Measurements from ENCODE around the gene SLC7A5.
"Not testable (repeated sequence)": the region's sequence is repeated elsewhere in the genome, so short reads cannot be mapped to it uniquely, and the experiment has no call there.

The SLC7A5 gene

GRCh38 chr16:87790292-87791100 lies 78.8 kb downstream of the SLC7A5 start:
- no peak for FAIRE-seq
- TF ChIP-seq POLR2A (IDR thresholded peaks at IDR 0.05; ENCODE audit: low read depth, low read length), result no peak
- DNase-seq (ENCODE audit: insufficient read length, low spot score), result no peak

- no peak for TF ChIP-seq POLR2A (IDR thresholded peaks at IDR 0.05; ENCODE audit: low read depth, low read length)
- FAIRE-seq (no peak), DNase-seq (ENCODE audit: insufficient read length, low spot score) (peak; percentile 65)
Observed at GRCh38 chr16:87789437-87790291, 79.6 kb downstream of the SLC7A5 start.

- DNase-seq (ENCODE audit: insufficient read length, low spot score); FAIRE-seq: not testable (repeated sequence)
Observed at GRCh38 chr16:87788730-87789436, 80.4 kb downstream of the SLC7A5 start.

GRCh38 chr16:87787451-87788091 lies 81.7 kb downstream of the SLC7A5 start:
- not testable (repeated sequence) for DNase-seq (ENCODE audit: insufficient read length, low spot score); FAIRE-seq

GRCh38 chr16:87784812-87785211 lies 84.5 kb downstream of the SLC7A5 start:
- no peak for TF ChIP-seq POLR2A (IDR thresholded peaks at IDR 0.05; ENCODE audit: low read depth, low read length)
- DNase-seq (ENCODE audit: insufficient read length, low spot score), result no peak
- FAIRE-seq, result no peak

GRCh38 chr16:87782033-87782432 lies 87.3 kb downstream of the SLC7A5 start:
- TF ChIP-seq POLR2A (IDR thresholded peaks at IDR 0.05; ENCODE audit: low read depth, low read length), result no peak
- DNase-seq (ENCODE audit: insufficient read length, low spot score) (no peak), FAIRE-seq (no peak)

GRCh38 chr16:87780385-87780989 lies 88.8 kb downstream of the SLC7A5 start:
- DNase-seq (ENCODE audit: insufficient read length, low spot score) (no peak), FAIRE-seq (no peak)
- TF ChIP-seq POLR2A (IDR thresholded peaks at IDR 0.05; ENCODE audit: low read depth, low read length), result no peak

Data from H54 (cell line).